Inflammatory macrophage (primary cell): ENCODE measurements around the gene YPEL2.
A peak's percentile ranks its signal among the peaks of the same experiment; 100 is the strongest.

Source experiments
- DNase-seq, 2 donors: peaks; one replicate each; pipeline ENCODE4 v3.0.0-alpha.2; 2020 to 2022

YPEL2 gene

GRCh38 chr17:59434429-59434828 lies 103.0 kb downstream of the YPEL2 start:
- DNase-seq = no peak

- peak; percentile 64 to 67 for DNase-seq
Measured at GRCh38 chr17:59435238-59435637, 103.8 kb downstream of the YPEL2 start.

DNA sequence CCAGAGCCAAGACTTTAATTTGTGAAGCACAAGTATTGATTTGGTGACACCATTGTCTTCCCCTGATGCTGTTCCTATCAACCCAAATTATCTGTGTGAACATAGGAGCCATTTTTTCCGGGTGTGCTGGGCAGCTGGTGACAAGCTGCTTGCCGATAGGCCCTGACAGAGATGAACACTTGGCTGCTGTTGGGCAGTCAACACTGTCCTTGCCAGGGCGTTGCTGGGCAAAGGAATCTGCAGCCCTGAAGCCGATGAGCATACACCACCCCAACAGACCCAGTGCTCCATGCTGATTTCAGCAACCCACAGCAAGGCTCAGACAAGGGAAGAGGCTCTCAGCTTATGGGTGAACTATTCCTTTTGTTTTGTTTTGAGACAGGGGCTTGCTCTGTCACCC lies 105.4 kb downstream of the YPEL2 start:
- DNase-seq = no peak

DNA sequence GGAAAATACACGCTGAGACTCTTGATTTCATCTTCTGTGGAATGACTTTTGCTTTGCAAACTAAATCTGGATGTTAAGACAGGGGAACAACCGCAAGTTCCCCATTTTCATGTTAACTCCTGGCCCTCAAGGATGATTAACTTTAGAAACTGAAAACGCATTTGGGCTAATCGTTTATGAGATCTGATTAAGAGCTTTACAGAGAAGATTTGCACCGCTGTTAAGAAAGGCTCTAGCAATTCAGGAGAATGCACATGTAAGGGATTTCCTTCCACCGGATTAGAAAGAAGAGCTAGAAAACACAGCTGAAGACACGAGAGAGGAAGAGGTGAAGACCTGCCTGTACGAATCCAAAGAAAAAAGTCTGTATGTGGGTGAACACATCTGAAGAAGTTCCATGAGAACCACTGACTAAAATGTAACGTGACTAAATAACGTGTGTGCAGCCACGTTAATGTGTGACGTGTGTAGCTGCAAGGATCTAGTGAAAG lies 106.4 kb downstream of the YPEL2 start:
- peak; percentile 63 to 72 for DNase-seq

DNA sequence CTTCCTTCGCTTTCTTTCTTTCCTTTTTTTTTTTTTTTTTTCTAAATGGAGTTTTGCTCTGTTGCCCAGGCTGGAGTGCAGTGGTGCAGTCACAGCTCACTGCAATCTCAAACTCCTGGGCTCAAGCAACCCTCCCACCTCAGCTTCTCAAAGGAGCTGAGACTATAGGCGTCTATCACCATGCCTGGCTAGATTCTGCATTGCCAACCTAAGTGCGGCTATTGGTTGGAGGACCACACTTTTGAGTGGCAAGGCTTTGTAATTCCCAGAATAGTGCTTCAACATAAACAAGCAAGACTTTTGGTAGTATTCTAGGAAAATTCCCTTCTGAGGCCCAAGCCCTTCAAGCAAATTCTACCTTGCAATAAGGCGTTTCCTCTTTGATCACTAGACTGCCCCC lies 107.8 kb downstream of the YPEL2 start:
- no peak for DNase-seq

DNA sequence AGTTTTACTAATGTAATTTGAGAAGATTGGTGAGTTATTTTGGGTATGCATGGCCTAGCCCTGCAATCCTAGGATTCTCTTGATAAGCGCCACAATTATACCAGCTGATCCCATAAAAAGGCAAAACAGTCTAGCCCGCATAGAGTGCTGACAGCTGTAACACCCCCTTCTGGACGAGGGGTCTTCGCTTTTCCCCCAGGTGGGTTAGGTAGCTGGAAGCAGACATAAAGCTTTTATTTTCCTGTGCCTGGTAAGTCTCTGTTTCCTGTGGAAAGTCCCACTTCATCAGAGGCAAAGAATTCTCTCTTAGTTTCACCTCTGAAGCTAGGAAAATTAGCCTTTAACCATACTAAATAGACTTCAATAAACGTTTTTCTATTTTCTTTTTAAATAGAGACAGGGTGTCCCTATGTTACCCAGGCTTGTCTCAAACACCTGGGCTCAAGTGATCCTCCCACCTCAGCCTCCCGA lies 108.3 kb downstream of the YPEL2 start:
- DNase-seq = no peak

- DNase-seq = peak; percentile 87 to 90
Measured at GRCh38 chr17:59440757-59441463, 109.5 kb downstream of the YPEL2 start.

DNA sequence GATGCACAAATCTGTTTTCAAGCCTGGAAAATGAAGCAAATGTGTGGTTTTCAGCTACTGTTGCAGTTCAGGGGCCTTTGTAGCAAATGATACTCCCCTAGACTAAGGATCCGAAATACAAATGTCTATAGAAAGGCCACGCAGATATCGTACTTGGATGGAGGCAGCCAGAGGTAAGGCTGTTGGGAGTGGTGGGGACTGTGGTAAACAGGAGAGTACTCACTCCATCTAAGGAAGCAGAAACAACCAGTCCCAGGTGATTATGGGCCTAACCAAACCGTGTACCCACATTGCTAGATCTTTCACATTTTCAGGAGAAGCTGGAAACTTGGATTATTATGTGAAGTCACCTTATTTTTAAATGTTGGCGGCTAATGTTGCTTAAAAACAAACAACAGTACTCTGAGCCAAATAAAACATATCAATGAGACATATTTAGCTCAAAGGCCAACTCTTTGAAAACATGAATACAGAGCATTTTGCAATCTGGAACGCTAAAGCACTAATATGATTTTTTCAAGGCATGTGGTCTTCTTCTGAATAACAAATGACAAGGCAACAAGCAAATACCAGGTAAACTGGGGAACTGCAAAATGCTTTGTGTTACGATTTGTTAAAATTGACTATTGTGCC lies 110.1 kb downstream of the YPEL2 start:
- DNase-seq = no peak

- DNase-seq = no peak
Measured at GRCh38 chr17:59443106-59443505, 111.7 kb downstream of the YPEL2 start.
